Measurements from ENCODE around the gene NPIPB6.
"Not testable (repeated sequence)": the region's sequence is repeated elsewhere in the genome, so short reads cannot be mapped to it uniquely, and the experiment has no call there.

Gene NPIPB6

GRCh38 chr16:28363408-28363807 is at the start of gene NPIPB6:
NPIPB6 (minus strand) TSS chr16:28363508; CDS start chr16:28362822, 686 bp downstream.
- not testable (repeated sequence) for DNase-seq

DNA sequence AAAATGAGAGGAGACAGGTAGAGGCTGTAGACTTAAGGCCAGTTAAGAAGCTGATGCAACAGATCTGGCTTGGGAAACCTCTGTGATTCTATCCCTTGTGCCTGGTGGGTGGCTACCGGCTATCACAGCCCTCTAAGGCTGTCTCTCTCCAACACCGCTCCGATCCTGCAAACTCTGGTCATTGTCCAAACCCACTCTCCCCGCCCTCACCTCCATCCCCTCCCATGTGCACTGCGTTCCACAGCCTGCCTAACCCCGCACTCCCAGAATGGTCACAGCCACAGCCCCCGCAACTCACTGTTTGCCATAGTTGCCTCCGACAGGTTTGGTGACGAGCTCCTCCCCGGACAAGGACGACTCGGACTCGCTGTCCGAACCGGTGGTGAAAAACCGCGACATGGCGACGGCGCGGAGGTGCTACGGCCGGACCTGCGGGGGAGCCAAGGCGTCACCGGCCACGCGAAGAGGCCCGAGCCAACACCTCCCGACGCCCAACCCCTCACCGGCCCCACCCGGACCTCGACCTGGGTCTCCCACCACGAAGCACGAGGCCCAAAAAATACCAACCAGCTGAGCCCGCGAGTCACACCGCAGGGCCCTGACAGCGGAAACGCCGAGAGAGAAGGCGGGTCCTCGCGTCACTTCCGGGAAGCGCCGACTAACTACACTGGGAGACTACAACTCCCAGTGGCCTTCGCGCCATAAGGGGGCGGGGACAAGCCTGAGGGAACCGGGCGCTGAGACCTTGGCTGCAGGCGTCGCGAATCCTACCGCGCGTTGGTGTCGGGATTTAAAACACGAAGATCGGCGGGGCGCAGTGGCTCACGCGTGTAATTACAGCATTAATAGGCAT is 40.1 kb upstream of the NPIPB6 start, which contains the start of gene EIF3CL:
Gene EIF3CL, minus strand, starts transcription at position 622 of the 853 bp plus-strand sequence. Its CDS starts 223 bp downstream, at position 399.
- not testable (repeated sequence) for DNase-seq

- not testable (repeated sequence) for DNase-seq
Measured at GRCh38 chr16:28392054-28392453, 28.7 kb upstream of the NPIPB6 start.

- not testable (repeated sequence) for DNase-seq
Measured at GRCh38 chr16:28382177-28382867, 19.0 kb upstream of the NPIPB6 start.

DNA sequence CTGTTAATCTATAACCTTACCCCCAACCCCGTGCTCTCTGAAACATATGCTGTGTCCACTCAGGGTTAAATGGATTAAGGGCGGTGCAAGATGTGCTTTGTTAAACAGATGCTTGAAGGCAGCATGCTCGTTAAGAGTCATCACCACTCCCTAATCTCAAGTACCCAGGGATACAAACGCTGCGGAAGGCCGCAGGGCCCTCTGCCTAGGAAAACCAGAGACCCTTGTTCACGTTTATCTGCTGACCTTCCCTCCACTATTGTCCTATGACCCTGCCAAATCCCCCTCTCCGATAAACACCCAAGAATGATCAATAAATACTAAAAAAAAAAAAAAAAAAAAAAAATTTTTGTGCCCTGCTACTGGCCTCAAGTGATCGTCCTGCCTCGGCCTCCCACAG is 14.5 kb upstream of the NPIPB6 start:
- not testable (repeated sequence) for DNase-seq

DNA sequence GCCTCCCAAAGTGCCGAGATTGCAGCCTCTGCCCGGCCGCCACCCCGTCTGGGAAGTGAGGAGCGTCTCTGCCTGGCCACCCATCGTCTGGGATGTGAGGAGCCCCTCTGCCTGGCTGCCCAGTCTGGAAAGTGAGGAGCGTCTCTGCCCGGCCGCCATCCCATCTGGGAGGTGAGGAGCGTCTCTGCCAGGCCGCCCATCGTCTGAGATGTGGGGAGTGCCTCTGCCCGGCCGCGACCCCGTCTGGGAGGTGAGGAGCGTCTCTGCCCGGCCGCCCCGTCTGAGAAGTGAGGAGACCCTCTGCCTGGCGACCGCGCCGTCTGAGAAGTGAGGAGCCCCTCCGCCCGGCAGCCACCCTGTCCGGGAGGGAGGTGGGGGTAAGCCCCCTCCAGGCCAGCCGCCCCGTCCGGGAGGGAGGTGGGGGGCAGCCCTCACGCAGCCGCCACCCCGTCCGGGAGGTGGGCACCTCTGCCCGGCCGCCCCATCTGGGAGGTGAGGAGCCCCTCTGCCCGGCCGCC is 13.9 kb upstream of the NPIPB6 start:
- DNase-seq, result not testable (repeated sequence)

GRCh38 chr16:28375115-28375514 is 11.8 kb upstream of the NPIPB6 start:
- not testable (repeated sequence) for DNase-seq

DNA sequence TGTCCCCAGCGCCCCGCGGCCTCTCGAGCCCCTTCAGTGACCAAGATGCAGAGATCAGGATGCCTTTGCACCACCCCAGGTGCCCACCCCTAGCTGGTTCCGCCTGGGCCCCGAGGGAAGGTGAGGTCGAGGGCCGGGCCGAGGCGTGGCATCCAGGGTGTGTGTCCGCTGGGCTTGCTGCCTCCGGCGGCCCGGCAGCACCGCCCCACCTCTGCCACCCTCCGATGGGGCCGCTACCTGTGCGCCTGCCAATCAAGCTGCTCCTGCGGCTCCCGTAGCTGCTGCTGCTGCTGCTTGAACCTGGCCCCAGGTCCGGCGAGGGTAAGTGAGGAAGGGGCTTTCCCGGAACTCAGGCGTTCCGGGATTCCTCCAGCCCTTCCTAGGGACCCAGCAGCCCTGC is 11.0 kb upstream of the NPIPB6 start:
- not testable (repeated sequence) for DNase-seq

- DNase-seq, result not testable (repeated sequence)
Measured at GRCh38 chr16:28367926-28368325, 4.6 kb upstream of the NPIPB6 start.

GRCh38 chr16:28364268-28365173 is 1.2 kb upstream of the NPIPB6 start:
- not testable (repeated sequence) for DNase-seq

DNA sequence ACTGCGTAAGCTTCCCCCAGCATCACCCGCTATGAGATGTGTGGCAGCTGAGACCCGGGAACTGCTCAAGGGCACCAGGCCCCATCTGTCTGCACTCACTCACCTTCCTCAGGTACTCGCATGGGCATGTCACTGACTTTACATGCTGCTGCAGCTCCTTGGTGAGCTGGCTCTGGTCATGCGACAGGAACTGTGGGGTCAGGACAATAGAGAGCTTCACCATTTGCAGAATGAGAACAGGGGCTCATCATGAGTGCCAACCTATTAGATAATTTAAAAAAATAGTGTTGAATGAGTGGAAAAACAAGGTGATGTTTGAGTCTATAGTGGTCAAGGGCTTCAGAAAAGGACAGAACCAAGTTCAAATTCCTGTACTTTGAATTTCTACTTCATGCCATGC is 708 bp downstream of the NPIPB6 start:
- not testable (repeated sequence) for DNase-seq

GRCh38 chr16:28338230-28338629 is 25.1 kb downstream of the NPIPB6 start:
- not testable (repeated sequence) for DNase-seq

- DNase-seq, result not testable (repeated sequence)
Measured at GRCh38 chr16:28336940-28337710, 26.2 kb downstream of the NPIPB6 start.

DNA sequence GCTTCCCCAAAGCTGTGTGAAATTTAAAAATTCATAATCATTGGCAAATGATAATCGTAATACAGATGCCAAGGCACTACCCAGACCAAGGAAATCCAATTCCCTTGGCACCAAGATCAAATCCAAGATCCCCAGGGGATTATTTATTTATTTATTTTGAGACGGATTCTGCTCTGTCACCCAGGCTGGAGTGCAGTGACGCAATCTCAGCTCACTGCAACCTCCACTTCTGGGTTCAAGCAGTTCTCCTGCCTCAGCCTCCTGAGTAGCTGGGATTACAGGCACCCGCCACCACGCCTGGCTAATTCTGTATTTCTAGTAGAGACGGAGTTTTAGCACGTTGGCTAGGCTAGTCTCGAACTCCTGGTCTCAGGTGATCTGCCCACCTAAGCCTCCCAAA is 27.6 kb downstream of the NPIPB6 start:
- DNase-seq, result not testable (repeated sequence)

DNA sequence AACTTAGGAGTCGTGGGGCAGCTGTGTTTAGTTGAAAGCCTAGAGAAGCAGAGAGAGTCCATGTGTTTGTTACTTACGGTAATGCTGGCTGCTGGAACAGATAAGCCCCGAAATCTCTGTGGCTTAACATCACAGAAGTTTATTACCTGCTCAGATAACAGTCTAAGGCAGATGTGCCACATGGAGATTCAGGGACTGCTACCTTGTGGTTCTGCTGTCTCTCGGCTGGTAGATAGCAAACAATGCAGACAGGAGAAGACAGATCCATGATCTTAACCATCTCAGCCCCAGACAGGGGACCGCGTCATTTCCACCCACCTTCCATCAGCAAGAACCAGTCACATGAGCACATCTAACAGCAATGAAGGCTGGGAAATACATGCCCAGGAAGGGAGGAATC is 30.7 kb downstream of the NPIPB6 start:
- not testable (repeated sequence) for DNase-seq

GRCh38 chr16:28330981-28331380 is 32.3 kb downstream of the NPIPB6 start:
- not testable (repeated sequence) for DNase-seq

GRCh38 chr16:28330232-28330631 is 33.1 kb downstream of the NPIPB6 start:
- DNase-seq, result peak in 37 of 51 donors; percentile 1 to 74 (median 22)

DNA sequence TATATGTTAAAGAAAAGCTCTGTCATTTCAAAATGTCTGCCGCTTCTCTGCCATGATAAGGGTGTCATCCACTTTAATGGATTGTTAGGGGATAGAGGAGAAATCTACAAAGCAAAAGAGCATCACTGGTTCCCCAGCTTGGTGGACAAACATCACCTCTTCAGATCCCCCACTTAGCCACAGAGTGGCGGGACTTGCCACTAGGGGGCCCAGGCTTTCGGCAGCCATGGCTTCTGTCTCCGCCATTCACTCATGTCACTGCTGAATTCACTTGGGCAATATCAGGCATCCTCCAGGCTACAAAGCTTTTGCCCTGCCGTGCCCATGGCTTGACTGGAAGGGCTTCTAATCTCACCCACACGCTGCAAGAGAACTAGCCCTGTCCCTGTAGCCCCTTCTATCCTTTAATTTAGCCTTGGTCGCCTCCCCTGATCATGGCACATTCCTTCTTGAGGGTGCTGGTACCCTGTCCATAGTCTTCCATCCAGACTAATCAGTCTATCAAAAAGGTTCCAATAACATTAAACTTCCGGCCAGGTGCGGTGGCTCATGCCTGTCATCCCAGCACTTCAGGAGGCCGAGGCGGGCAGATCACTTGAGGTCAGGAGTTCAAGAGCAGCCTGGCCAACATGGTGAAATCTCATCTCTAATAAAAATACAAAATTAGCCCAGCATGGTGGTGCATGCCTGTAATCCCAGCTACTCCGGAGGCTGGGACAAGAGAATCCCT is 36.3 kb downstream of the NPIPB6 start:
- peak in 27 of 51 donors; percentile 1 to 56 (median 18) for DNase-seq

GRCh38 chr16:28324887-28325279 is 38.4 kb downstream of the NPIPB6 start:
- DNase-seq, result no peak

Data from hypothalamus (tissue), 51 donors.